Liver (tissue), 3 donors: Measurements from ENCODE around the gene ADM5.
A peak's percentile ranks its signal among the peaks of the same experiment; 100 is the strongest.

Experiments used
- EGR1 ChIP-seq, 2 donors: IDR thresholded peaks; 2 replicates each; pipeline ENCODE4 v1.6.1; 2016 to 2018; ENCODE audit warnings: antibody characterized with exemption in 2 of 2, low read depth in 2 of 2
- FOXA1 ChIP-seq: IDR thresholded peaks from 2 replicates; pipeline ENCODE4 v1.6.1; 2016; ENCODE audit warnings: antibody characterized with exemption
- JUND ChIP-seq, 2 donors: IDR thresholded peaks; 2 replicates each; pipeline ENCODE4 v1.6.1; 2016; ENCODE audit warnings: antibody characterized with exemption in 2 of 2
- RAD21 ChIP-seq, 2 donors: IDR thresholded peaks; 2 replicates each; pipeline ENCODE4 v1.6.1; 2016; ENCODE audit warnings: antibody characterized with exemption in 2 of 2, mild to moderate bottlenecking in 2 of 2
- TAF1 ChIP-seq: conservative IDR thresholded peaks from 2 replicates; pipeline ENCODE4 v1.6.1; 2016; ENCODE audit warnings: antibody characterized with exemption, mild to moderate bottlenecking
- YY1 ChIP-seq: IDR thresholded peaks from 2 replicates; pipeline ENCODE4 v1.6.1; 2016; ENCODE audit warnings: antibody characterized with exemption, mild to moderate bottlenecking
- TF ChIP-seq, protein P1 (sequence below): fragments of 150-350 bp; IDR thresholded peaks from 2 replicates; pipeline ENCODE4 v1.5.1; 2017; ENCODE audit warnings: improper control_type of control experiment, low read depth, low read length; ENCODE audit not compliant: missing input control
- TF ChIP-seq, protein P2 (sequence below): IDR thresholded peaks from 2 replicates; pipeline ENCODE4 v1.6.1; 2016; ENCODE audit warnings: antibody characterized with exemption
- TF ChIP-seq, protein P3 (sequence below): IDR thresholded peaks from 2 replicates; pipeline ENCODE4 v1.6.1; 2016; ENCODE audit warnings: antibody characterized with exemption
- TF ChIP-seq, protein P4 (sequence below): IDR thresholded peaks from 2 replicates; pipeline ENCODE4 v1.6.1; 2016; ENCODE audit warnings: antibody characterized with exemption, mild to moderate bottlenecking
- donor health status: healthy.
- donor health status: healthy.

DNA sequence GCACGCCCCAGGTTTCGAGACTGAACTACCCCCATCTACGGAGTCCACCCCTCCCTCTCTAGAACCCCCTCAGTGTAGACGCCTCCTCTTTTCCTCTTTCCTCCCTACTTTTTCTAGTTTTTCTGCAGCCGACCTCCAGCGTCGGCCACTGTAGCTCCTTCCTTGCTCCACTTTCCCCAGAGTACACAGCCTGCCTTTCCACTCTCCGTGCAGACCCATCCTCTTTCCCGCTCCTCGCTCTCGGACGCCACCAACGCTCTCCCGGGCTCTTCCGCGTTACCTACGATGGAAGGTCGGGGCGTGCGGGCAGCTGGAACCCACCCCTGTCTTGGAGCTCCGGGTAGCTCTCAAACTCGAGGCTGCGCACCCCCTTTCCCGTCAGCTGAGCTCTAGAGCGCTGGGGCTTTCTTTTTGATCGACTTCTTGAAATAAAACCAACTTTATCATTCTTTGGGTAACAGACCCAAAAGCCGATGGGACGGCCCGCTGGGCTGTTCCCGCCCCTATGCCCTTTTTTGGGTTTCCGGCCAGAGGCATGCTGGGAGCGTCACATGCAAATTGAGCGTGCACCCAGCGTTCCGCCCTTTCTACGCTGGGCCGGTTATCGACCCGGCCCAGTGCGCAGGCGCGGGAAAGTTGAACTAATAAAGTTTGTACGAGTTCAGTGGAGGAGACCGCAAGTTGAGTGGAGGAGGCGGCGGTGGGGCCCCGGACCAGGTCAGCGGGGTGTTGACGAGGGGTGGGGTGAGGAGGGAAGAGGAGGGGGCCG is 23.9 kb upstream of the ADM5 start, which contains the start of the genes BCL2L12 and IRF3:
- TF ChIP-seq, protein P1, sequence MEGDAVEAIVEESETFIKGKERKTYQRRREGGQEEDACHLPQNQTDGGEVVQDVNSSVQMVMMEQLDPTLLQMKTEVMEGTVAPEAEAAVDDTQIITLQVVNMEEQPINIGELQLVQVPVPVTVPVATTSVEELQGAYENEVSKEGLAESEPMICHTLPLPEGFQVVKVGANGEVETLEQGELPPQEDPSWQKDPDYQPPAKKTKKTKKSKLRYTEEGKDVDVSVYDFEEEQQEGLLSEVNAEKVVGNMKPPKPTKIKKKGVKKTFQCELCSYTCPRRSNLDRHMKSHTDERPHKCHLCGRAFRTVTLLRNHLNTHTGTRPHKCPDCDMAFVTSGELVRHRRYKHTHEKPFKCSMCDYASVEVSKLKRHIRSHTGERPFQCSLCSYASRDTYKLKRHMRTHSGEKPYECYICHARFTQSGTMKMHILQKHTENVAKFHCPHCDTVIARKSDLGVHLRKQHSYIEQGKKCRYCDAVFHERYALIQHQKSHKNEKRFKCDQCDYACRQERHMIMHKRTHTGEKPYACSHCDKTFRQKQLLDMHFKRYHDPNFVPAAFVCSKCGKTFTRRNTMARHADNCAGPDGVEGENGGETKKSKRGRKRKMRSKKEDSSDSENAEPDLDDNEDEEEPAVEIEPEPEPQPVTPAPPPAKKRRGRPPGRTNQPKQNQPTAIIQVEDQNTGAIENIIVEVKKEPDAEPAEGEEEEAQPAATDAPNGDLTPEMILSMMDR: no peak
- TF ChIP-seq, protein P2, sequence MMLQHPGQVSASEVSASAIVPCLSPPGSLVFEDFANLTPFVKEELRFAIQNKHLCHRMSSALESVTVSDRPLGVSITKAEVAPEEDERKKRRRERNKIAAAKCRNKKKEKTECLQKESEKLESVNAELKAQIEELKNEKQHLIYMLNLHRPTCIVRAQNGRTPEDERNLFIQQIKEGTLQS: no peak
- TF ChIP-seq FOXA1 (no peak), TAF1 (no peak), RAD21 (IDR thresholded peaks at IDR 0.05) (no peak), JUND (IDR thresholded peaks at IDR 0.05) (no peak), YY1 (peak; percentile 70), EGR1 (IDR thresholded peaks at IDR 0.05; ENCODE audit: low read depth in 2 of 2) (peak in 1 of 2 donors; percentile 49)
- TF ChIP-seq, protein P3, sequence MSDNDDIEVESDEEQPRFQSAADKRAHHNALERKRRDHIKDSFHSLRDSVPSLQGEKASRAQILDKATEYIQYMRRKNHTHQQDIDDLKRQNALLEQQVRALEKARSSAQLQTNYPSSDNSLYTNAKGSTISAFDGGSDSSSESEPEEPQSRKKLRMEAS: no peak
- TF ChIP-seq, protein P4, sequence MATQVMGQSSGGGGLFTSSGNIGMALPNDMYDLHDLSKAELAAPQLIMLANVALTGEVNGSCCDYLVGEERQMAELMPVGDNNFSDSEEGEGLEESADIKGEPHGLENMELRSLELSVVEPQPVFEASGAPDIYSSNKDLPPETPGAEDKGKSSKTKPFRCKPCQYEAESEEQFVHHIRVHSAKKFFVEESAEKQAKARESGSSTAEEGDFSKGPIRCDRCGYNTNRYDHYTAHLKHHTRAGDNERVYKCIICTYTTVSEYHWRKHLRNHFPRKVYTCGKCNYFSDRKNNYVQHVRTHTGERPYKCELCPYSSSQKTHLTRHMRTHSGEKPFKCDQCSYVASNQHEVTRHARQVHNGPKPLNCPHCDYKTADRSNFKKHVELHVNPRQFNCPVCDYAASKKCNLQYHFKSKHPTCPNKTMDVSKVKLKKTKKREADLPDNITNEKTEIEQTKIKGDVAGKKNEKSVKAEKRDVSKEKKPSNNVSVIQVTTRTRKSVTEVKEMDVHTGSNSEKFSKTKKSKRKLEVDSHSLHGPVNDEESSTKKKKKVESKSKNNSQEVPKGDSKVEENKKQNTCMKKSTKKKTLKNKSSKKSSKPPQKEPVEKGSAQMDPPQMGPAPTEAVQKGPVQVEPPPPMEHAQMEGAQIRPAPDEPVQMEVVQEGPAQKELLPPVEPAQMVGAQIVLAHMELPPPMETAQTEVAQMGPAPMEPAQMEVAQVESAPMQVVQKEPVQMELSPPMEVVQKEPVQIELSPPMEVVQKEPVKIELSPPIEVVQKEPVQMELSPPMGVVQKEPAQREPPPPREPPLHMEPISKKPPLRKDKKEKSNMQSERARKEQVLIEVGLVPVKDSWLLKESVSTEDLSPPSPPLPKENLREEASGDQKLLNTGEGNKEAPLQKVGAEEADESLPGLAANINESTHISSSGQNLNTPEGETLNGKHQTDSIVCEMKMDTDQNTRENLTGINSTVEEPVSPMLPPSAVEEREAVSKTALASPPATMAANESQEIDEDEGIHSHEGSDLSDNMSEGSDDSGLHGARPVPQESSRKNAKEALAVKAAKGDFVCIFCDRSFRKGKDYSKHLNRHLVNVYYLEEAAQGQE: no peak
